CD1c-positive myeloid dendritic cell (primary cell): ENCODE data around the gene ITPR1.

ENCODE experiments used
- DNase-seq: peaks from one replicate; pipeline ENCODE4 v3.0.0-alpha.2; 2016; ENCODE audit errors: extremely low spot score

The ITPR1 gene

DNA sequence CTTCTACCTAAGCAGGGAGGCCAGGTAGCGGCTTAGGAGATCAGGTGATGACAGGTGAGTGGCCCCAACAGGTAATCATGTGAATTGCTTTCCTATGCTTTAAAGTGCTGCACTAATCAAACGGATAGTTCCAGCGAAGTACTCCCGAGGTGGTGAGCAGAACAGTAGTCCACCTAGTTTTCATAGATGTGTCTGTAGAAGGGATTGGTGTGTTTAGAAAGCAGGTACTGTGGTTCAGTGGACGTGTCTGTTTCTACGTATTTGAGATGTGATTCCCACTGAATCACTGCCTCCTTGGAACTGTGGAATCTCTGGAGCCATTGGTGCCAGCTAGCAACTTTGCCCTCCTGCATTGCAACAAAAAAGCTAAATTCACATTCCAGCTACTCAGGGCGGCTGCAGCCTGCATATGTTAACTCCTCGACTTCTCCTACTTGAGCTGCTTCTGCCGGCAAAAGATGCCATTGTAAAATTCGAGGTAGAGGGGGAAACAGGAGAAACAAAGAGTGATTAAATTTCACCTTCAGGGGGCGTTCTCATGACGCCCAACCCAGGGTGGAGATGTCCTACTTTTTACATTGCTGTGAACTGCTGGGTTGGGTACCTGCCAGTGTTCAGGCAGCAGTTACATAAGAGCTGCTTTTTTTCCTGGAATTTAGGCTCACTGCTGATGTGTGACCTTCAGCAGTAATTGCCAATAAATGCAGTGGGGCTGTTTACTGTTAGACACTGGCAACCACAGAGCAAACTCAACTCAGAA is 227.3 kb downstream of the ITPR1 start:
- DNase-seq = peak; percentile 23

DNA sequence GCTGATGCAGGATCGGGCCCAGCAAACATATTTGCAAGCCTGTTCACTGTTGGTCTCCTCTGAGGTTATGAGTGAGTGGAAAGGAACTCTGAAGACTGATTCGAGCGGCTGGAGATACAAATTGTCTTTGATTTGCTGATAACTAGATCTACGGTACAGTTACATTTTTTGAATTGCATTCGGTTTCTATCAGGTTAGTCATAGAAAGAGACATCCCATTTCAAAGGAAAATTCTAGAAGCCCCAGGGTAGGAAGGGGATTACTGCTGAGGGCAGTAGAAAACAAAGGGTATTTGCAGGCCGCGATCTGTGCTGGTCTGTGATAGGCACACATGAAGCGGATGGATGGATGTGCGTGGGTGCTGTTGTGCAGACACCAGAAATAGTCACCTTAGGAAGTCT is 228.4 kb downstream of the ITPR1 start:
- no peak for DNase-seq

DNA sequence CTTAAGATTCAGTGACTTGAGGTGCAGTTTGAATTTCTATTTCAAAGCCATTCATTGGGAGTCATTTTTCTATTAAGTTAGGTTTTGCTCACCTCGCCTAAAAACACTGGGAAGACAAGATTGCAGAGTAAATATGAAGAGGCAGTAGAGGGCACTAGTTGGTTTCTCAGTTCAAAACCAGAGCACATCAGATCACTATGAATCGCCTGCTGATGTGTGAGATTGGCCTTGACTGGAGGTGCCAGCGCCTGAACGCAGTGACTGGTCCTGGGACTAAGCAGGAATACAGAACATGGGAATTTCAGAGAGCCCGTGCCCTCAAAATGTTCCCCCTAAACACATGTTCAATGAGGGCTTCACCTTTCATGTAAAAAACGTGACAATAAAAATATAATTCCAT is 229.0 kb downstream of the ITPR1 start:
- DNase-seq = peak; percentile 43

DNA sequence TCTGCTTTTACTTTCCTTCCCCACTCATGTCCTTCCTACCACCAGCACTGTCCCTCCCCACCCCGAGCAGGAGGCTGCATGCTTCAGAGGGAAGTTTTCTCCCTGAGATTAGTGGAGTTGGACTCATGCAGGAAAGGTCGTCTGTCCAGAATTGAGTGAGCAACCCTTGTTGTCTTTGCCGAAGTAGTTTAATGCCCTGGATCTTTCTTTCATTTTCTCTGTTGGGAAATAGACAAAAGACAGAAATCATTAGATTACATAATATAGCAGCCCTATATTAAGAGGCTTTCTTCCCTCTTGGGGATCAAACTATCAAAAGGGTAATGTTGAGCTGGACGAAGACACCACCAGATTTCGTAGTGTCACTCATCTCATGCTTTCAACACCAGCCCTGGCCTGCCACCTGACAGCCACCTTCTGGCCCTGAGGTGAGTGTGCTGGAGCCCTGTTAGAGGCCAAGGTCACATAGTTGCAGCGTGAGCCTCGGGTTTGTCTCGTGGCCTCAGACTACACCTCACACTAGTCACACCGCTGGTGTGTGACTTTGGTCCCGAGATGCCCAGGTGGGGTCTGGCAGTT is 231.0 kb downstream of the ITPR1 start:
- no peak for DNase-seq

DNA sequence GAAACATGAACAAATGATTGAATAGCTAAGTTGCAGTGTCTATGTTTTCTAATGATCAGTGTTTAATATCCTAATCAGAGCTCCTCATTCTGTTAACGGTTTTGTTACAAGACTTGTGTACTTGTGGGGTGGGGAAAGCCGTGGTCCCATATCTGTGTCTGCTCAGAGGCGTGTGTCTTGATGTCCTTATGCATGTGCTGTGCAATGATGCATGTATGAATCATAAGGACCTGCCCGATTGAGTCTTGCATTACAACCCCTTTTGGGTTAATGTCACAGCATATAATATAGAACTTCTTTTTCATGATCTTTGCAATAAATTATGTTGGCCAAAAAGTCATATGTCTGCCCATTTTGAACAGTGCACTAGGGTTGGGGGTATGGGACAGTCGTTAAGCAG is 233.4 kb downstream of the ITPR1 start:
- DNase-seq = no peak

DNA sequence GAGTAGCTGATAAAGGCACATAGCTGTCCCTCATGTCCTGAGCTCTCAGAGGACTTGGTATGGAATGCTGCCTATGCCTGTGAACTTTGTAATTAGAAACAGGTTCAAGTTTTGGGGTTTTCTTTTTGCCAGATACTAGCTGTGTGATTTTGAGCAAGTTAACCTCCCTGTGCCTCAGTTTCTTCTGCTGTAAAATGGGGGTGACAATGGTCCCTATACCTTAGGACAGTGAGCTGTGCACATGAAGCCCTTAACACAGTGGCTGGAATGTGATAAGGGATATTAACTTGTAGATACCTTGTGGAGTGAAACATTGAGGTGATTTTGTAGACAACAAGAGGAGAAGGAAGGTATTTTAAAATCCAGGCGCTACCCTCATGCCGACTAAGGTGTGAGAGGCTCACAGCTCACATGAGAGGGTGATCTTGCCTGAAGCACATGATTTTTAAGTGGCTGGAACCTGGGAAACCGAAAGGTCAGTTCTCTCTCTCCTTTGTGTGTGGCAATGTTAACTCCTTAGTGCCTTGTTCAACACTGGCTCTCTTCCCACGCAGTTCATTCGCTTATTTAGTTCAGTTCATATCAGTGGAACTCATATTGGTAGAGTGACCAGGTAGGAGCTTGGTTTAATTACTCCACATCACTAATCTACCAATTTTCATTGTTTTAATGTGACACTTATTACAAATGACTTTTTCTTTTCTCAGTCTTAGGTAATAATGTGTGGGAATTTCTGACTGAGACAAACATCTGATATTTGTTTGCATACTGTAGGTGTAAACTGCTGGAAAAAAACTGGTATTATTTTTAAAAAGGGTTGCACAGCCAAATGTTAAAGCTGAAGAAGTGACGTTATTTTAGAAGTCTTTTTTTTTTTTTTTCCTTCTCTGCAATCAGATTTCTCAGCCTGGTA is 236.2 kb downstream of the ITPR1 start:
- DNase-seq = no peak

DNA sequence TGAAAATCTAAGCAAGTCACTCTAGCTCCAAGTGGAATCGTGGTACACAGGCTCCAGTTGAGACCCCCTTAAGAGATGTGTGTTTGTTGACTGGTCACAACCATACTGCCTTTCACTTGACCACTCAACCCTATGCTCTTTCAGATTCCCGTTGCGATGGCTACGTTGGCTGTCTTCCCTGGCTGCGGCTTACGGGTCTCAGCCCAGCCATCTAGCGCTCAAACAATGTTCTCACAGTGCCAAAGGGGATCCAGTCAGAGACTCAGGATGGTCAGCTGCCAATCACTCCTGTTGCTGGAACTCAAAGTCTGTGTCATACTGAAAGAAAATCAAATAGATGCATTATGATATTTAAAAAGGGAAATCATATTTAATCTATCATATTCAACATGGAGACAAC is 237.6 kb downstream of the ITPR1 start:
- DNase-seq = no peak

DNA sequence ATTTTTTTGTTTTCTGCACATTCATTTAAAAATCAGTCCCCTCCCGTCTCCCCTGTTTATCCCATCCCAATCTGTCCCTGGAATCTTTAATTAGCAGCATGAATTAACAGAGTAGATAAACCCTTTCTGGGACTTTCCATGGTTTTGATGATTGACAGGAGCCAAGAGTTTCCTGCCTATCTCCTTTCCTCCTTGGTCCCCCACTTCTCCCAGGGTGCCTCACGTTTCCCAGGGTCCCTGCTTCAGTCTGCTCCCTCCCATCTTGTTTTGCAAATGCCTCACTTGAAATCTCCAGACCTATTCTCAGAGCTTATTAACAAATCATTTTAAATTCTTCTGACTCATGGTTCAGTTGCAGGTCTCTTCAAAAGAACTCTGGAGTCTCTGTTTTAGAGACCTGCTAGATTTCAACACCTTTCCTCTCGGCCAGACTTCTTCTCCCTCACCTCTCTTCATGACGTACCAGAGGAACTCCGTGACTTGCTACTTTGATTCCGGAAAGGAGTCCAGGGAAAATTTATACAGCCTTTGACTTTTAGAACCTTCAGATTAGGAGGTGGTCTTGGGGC is 238.5 kb downstream of the ITPR1 start:
- DNase-seq = no peak

DNA sequence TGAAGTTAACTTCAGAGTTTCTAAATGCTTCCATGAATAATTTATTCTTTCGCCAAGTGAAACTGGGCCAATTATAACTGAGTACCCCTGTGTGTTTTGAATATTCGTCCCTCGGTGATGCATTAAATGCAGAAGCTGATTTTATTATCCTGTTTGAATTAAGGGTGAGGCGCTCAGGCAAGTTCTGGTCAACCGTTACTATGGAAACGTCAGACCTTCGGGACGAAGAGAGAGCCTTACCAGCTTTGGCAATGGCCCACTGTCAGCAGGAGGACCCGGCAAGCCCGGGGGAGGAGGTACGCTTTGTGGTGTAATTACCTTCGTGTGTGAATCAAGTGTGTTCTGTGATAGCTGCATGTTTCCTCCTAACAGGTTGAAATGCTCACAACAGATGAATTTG is 239.8 kb downstream of the ITPR1 start:
- DNase-seq = no peak

DNA sequence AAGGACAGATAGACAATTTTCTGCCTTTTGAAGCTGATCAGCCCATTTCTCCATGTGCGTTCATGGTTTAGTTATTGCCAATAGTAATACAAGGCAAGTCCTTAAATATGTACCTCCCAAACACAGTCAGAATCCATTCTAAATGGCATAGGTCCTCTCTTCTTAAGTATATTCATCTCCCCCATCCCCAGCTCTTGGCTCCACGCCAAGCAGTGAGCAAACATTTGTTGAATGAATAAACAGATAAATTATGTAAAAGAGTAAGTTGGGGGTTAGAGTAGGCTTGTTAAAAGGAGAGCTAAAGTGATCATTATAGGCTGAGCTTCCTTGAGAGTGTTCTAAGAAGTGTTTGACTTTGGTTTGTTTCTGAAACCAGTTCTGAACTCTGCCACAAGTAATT is 241.3 kb downstream of the ITPR1 start:
- DNase-seq = no peak

DNA sequence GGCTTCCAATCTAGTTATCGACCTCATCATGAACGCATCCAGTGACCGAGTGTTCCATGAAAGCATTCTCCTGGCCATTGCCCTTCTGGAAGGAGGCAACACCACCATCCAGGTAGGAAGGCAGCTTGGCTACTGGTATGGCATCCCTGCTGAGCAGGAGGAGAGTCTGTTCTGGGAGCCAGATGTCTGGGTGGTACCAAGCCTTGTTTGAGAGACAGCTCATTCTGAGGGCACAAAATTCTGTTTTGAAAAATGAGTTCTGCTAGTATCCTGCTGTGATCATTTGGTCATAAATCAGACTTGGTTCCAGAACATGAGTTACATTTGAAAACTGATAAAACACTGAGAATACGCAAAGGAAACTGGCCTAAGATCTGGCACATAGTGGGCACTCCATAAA is 242.1 kb downstream of the ITPR1 start:
- DNase-seq = no peak

DNA sequence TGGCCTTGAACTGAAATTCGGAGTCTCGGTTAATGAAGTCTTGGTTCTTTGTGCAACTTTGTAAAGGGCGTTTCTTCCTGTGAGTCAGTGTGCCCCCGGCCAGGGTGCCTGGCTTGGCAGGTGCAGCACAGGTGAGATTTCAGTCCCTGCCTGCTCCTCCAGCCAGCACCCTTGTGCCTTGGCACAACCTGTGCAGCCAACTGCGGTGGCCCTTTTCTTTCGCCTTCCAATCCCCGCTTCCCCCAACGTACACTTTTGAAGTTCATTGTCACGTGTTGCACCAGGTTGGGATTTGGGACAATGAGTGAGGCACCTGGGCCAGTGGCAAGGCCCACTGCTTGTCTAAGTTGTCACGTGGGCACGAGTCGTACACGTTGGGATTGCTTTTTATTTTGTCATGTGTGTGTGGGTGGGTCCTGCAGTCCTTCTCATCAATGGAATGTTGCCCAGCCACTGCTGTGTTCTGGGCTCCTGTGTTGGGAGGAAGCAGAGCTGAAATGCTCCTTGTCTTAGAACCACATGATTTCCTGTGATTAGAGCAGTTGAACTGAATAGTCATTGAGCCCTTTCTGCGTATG is 243.2 kb downstream of the ITPR1 start:
- DNase-seq = no peak

DNA sequence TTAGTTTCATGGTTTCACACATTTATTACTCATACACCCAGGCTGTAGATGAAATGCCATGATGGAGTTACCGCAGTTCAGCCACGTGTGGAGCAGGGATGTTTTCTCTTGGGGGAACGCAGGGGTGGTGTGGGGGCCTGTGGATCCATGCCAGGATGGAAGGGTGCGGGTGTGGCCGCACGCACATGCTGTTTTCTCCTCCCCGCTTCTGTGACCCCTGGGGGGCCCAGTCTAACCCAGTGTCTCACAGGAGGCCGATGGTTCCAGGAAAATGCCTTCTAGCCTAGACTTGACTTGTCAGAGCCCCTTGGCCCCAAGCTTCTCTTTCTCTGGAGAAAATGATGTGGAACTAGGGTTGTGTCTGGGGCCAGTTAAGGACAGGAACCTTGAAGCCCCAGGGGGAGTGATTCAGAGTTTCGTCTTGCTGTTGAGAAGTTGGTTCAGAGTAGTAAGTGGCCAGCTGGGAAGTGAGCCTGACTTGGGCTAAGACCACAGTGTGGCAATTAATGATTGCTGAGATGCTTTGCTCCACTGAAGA is 245.7 kb downstream of the ITPR1 start:
- peak; percentile 71 for DNase-seq

DNA sequence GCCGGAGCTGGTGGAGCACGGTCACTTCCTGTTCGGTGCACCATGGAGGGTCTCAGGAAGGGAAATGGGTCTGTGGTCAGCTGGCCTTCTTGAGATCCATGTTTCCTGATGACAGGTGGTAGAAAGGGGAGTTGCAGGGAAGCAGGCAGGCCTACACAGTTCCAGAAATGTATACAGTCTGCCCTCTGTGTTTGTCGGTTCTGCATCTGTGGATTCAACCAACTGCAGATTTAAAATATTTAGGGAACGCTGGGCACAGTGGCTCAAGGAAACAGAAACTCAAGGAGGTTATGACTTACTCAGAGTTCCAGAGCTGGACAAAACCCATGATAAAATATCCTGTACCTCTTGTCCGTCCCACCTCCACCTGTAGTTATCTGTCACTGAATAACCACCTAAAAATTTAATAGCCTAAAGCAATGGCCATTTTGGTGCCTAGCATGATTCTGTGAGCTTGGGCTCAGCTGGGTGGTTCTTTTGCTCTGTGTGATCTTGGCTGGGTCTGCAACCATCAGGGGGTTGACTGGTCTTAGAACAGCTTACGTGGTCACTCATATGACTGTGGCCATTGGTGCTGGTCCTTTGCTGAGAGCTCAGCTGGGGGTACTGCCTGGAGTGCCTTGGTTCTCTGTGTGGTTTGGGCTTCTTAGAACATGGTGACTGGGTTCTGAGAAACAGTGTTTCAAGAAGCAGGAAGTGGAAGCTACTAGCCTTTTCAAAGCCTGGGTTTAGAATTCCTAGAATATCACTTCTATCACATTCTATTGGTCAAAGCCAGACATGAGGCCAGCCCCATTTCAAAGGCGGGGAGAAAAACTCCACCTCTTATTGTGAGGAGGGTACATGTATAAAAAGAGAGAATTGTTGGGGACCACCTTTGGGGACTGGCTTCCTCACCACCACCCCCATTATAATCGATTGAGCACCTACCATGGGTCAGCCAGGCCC is 246.4 kb downstream of the ITPR1 start:
- peak; percentile 61 for DNase-seq

DNA sequence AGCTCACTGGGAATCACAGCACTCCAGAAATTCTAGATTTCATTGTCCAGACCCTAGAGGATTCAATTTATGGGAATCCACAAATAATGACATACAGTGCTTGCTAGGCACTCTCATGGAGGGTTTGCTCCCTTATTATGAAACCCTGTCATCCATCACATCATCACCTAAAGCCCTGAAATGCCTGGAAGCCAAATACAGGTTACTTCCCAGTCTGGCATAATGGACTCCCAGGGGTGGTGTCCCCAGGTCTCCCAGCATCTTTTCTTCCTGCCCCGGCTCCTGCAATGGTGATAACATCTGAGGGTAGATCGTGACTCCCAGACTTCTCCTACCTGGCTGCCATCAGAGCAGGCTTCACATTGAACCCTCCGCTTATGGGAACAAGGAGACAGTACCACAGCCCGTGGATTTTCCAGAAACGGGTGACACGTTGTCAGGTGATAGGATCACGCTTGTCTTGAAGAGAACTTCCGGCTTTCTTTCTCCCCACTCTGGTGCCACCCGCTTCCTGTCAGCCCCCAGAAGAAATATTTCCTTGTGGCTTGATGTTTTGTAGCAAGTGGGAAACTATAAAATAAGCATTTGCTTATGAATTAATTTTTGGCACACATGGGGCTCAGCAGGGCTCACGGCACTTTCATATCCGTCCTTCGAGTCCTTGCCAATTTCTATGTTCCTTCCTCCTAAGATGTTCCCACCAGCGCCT is 247.4 kb downstream of the ITPR1 start:
- DNase-seq = peak; percentile 77

DNA sequence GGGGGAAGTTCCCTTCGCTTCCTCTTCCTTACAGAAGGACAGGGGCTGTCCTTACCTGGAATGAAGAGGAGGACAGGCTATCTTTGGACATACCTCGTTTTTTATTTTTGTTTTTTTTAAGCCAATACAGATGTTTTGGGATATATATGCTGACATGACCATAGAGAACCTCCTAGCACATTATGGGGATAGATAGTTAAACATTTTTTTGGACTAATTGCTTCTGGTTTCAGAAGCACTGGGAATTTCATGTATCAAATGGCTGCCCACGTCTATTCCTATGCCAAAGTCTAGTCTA is 247.9 kb downstream of the ITPR1 start:
- DNase-seq = no peak

DNA sequence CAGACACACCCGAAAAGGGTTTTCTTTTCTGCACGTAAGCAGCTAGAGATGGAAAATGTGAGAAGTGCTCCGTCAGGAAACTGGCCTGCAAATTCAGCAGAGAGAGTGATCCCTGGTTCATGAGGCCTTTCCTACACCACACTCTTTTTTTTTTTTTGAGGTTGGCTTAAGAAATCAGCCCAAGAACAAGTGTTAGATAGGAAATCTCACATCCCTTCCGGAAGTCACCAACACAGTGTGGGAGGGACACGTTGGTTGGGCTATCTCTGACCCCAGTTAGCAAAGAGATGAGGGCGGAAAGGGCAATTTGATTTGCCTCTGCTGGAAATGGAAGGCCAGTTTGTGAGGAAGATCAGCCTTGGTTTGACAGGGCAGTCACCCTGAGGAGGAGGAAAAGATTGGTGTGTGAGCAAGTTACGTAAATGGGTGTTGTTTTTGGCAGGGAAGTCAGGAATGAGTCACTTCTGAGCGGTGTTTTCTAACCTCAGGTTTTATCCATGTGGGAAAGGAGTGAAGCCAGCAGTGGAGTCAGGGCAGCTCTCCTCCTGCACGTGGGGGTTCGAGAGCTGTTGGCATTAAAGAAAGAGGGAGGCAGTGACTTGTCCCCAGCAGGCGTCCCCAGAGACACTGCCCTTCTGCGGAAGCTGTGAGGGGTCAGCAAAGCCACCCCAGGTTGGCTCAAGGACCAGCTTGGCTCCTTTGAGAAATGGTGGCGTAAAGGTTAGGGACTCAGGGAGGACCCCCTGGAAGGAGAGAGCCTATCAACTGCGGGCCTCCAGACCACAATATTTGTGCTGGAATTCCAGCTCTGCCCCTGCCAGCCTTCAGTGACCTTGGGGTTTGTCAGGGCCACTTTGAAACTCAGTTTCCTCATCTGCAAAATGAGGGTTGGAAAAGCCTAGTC is 248.5 kb downstream of the ITPR1 start:
- peak; percentile 86 for DNase-seq

DNA sequence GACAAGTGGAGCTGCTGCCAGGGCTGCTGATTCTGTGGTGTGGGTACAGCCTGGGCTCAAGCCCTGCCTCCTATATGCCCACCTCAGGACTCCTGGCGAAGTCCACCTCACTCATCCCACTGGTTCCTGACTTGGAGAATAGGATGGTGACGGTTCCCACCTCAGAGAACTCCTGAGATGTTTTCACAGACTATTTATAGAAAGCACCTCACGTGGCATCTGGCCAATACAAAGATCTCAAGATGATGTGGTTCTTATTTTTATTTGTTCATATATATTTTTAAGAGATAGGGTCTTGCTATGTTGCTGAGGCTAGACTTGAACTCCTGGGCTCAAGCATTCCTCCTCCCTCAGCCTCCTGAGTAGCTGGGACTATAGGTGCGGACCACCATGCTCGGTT is 249.2 kb downstream of the ITPR1 start:
- DNase-seq = no peak

DNA sequence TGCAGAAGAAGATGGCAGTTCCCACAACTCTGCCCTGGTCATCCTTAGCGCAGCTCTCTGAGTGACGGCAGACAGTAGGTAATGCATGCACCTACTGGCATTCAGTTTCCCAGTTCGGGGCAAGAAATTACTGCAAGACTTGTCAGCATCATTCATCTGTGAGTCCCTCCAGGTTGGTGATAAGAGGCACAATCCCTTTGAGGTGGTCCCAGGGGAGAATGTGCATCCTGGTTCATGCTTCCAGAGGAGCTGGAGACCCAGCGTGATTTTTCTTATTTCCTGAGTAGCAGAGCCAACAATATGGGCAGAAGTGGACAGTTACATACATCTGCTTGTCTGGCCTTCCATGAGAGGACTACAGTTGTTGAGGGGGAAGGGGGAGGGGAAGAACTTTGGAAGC is 250.2 kb downstream of the ITPR1 start:
- DNase-seq = no peak
